ENCODE data around the gene GBF1. TPM values are rescaled to one million over a fixed set of nuclear protein-coding genes. Genes with fewer than 3 reads are reported as not detected.
A peak's percentile ranks its signal among the peaks of the same experiment; 100 is the strongest.

GBF1 gene
- total and polyA plus RNA-seq, 2 of the 13 experiments (the other 11 are each of a cell fraction or from before 2014, with no cell fraction given), result 17.1 to 21.9 TPM

DNA sequence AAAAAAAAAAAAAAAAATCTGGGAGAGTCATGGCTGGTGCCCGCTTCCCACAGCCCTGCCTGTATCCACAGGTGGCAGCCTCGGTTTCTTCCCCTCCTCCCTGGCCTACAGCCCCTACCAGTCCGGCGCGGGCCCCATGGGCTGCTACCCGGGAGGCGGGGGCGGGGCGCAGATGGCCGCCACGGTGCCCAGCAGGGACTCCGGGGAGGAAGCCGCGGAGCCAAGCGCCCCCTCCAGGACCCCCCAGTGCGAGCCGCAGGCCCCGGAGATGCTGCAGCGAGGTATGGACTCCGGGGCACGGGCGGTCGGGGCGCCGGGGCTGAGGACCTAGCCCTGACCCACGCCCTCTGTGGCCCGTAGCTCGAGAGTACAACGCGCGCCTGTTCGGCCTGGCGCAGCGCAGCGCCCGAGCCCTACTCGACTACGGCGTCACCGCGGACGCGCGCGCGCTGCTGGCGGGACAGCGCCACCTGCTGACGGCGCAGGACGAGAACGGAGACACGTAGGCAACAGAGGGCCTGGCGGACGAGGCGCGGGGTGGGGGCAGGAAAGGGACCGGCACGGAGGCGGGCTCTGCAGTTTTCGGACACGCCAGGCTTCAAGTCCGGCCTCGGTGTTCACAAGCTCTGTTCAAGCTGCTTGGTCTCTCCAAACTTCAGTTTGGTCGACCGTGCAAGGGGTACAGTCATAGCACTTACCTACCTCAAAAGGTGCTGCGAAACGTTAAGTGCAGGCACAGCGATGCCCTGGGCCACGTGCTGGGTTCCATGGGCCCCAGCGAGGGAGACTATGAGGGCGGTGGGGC lies 154.1 kb downstream of the GBF1 start (continued):
- no peak for TF ChIP-seq RFX1 (IDR thresholded peaks at IDR 0.05)
- TF ChIP-seq ZNF816 (CRISPR knock-in tag; IDR thresholded peaks at IDR 0.05; ENCODE audit: borderline replicate concordance), result no peak
- peak; percentile 51 for TF ChIP-seq U2AF1 (optimal IDR thresholded peaks at IDR 0.05; ENCODE audit: low read depth, low read length)

DNA sequence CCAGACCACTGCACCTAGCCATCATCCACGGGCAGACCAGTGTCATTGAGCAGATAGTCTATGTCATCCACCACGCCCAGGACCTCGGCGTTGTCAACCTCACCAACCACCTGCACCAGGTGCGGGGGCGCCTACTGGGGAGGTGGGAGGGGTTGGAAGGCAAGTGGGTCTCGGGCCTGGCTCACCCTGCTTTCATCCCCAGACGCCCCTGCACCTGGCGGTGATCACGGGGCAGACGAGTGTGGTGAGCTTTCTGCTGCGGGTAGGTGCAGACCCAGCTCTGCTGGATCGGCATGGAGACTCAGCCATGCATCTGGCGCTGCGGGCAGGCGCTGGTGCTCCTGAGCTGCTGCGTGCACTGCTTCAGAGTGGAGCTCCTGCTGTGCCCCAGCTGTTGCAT lies 154.7 kb downstream of the GBF1 start:
- H3K79me2 ChIP-seq (ENCODE audit: insufficient read depth, low read length), result peaks cover 3% of the 10 kb centered on the region
- BruUV-seq (replicated peaks), result no TSS peak
- H3K4me3 ChIP-seq (replicated peaks in 1 of 3; ENCODE audit: insufficient read depth in 1 of 3, low read depth in 2 of 3, low read length in 3 of 3), result peak overlapping the region in 1 of 3 experiments; percentile 78; a peak in 1 of 6 replicates
- POLR2A ChIA-PET, result interaction anchor here (0.6 to 2.6 kb wide), 5 partner anchors 15 to 62 kb away, joined by 3 to 10 read pairs (median 5); partner anchors contain the start of genes CUEDC2 and FBXL15
- in situ Hi-C loops (cut with HindIII; ENCODE audit: extremely low pct_ligation_motif_present, low pct_unique_long_range_greater_than_20kb) (loop anchor here (10.0 kb wide), 1 partner anchor 75 kb away; no protein-coding TSS in a partner anchor), intact Hi-C loops (cut with micrococcal nuclease; ENCODE audit: unreplicated experiment) (no loop called here)
- H4K20me1 ChIP-seq (ENCODE audit: insufficient read depth, low read length), result no peaks in the 10 kb centered on the region
- DNase-seq (ENCODE audit: low spot score) (no peak), ATAC-seq (no peak), FAIRE-seq (no peak)
- H3K27ac ChIP-seq (ENCODE audit: extremely low read length, insufficient read depth, low read length), result no peak overlapping the region
- H3K9me3 ChIP-seq (ENCODE audit: low read length), result no peaks in the 10 kb centered on the region
- H3K36me3 ChIP-seq (replicated peaks in 1 of 2; ENCODE audit: control insufficient read depth in 1 of 2, insufficient read depth in 2 of 2, low read length in 2 of 2), result peaks cover 0 to 4% of the 10 kb centered on the region in 2 experiments; a peak in 1 of 5 replicates
- peak overlapping the region; percentile 66 for H3K4me2 ChIP-seq (ENCODE audit: low read depth, low read length)
- CTCF ChIA-PET (ENCODE audit: low intra/inter-chr PET ratio, low total read pairs), result interaction anchor here (1.3 kb wide), 1 partner anchor 170 kb away, joined by 12 read pairs; no protein-coding TSS in a partner anchor
- no peaks in the 10 kb centered on the region; a peak in 1 of 5 replicates for H3K27me3 ChIP-seq (ENCODE audit: control insufficient read depth in 1 of 2, insufficient read depth in 2 of 2, low read length in 2 of 2)
- TF ChIP-seq SSRP1 (CRISPR knock-in tag; IDR thresholded peaks at IDR 0.05) (no peak), ZMYM2 (CRISPR knock-in tag; IDR thresholded peaks at IDR 0.05) (no peak), ARNTL (CRISPR knock-in tag; IDR thresholded peaks at IDR 0.05) (0 out of 2 replicates have a peak, but pooled peaks have one; percentile 1)
- peak overlapping the region; percentile 65; the same call in 1 of the 2 replicates for H3K9ac ChIP-seq (ENCODE audit: insufficient read depth, low read depth, low read length)
- no peak overlapping the region for H2AFZ ChIP-seq (ENCODE audit: low read length)
- peaks cover 31% of the 10 kb centered on the region for H3K4me1 ChIP-seq (ENCODE audit: insufficient read depth, low read length)
- WGBS (ENCODE audit: low lambda C conversion rate), result no CpG with 5 or more reads among the region's 17 CpGs
